Measurements from ENCODE around the gene NOLC1. TPM values are rescaled to one million over a fixed set of nuclear protein-coding genes. Genes with fewer than 3 reads are reported as not detected.

NOLC1 gene
- total RNA-seq, 1 experiment from 2014 or later: 69.9 TPM

DNA sequence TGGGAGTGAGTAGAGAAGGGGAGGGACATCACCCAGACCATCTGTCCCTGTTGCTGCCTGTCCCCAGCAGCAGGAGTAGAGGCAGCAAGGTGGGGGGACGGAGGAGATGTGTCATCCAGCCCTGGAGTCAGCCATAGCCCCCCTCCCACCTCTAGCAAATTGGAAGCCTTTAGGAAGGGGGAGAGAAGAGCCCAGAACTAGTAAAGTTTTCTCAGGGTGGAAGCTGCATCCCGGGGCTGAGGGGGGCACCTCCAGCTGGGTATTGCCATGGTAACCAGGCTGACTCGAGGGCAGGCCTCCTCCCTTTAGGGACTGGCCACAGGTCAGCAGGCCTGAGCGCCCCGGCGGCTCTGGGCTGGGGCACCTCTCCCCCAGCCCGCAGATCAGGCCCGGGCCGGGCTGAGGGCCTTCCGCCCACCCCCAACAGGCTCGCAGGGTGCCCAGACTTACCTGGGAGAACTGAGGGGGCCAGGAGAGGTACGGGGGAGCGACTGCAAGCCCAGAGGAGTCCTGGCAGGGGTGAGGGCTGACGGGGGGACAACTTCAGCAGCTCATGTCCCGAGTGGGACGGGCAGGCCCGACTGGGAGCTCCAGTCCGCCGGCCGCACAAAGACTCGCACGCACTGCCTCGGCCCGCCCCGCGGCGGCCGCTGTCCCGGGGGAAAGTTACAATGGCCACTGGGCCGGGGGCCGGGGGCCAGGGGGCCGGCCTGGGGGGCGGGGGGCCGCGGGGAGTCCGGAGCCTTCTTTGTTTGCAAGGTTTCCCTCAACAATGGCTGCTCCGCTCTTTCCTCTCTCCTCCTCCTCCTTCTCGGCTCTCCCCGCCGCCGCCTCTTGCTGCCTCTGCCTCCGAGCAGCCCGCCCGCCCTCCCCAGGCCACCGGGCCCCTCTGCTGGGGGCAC, 38.0 kb upstream of the NOLC1 start:
- Histone ChIP-seq H3K9me2 (replicated peaks; ENCODE audit: low read length) (no peaks in the 10 kb centered on the region), H3K9me3 (ENCODE audit: low read length) (no peaks in the 10 kb centered on the region), H3K9ac (ENCODE audit: low read length) (peak overlapping the region; percentile 76), H3K36me3 (ENCODE audit: low read depth, low read length) (no peaks in the 10 kb centered on the region; the same call in 1 of the 2 replicates), H3K27me3 (ENCODE audit: low read length) (no peaks in the 10 kb centered on the region), H3K4me2 (ENCODE audit: low read length) (peak overlapping the region; percentile 93), H3K4me3 (ENCODE audit: low read length) (peak overlapping the region; percentile 79), H2AFZ (ENCODE audit: low read length) (peak overlapping the region; percentile 61; the same call in 1 of the 2 replicates), H3K79me2 (ENCODE audit: low read length) (peaks cover 69% of the 10 kb centered on the region), H3K4me1 (ENCODE audit: insufficient read depth, low read length) (peaks cover 43% of the 10 kb centered on the region), H3F3A (ENCODE audit: low read length, unreplicated experiment) (no peaks in the 10 kb centered on the region), H3K27ac (ENCODE audit: low read length) (no peak overlapping the region), H4K20me1 (ENCODE audit: low read length) (peaks cover 10% of the 10 kb centered on the region)
- POLR2A ChIA-PET (ENCODE audit: unreplicated experiment): no interaction called here
- intact Hi-C loops (cut with micrococcal nuclease): loop anchor here (2.0 kb wide), 1 partner anchor 47 kb away; no protein-coding TSS in a partner anchor
- ATAC-seq (peak; percentile 12), DNase-seq (no peak)
- no peak for TF ChIP-seq EZH2 (IDR thresholded peaks at IDR 0.05; ENCODE audit: low read length, unreplicated experiment)
- TF ChIP-seq, protein P1, sequence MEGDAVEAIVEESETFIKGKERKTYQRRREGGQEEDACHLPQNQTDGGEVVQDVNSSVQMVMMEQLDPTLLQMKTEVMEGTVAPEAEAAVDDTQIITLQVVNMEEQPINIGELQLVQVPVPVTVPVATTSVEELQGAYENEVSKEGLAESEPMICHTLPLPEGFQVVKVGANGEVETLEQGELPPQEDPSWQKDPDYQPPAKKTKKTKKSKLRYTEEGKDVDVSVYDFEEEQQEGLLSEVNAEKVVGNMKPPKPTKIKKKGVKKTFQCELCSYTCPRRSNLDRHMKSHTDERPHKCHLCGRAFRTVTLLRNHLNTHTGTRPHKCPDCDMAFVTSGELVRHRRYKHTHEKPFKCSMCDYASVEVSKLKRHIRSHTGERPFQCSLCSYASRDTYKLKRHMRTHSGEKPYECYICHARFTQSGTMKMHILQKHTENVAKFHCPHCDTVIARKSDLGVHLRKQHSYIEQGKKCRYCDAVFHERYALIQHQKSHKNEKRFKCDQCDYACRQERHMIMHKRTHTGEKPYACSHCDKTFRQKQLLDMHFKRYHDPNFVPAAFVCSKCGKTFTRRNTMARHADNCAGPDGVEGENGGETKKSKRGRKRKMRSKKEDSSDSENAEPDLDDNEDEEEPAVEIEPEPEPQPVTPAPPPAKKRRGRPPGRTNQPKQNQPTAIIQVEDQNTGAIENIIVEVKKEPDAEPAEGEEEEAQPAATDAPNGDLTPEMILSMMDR (conservative IDR thresholded peaks at IDR 0.05; ENCODE audit: low read depth, low read length): no peak
- no peak for TF ChIP-seq EZH2phosphoT487 (IDR thresholded peaks at IDR 0.05; ENCODE audit: borderline replicate concordance, low read length)
- CTCF ChIA-PET: no interaction called here
- BruUV-seq (replicated peaks): no TSS peak

DNA sequence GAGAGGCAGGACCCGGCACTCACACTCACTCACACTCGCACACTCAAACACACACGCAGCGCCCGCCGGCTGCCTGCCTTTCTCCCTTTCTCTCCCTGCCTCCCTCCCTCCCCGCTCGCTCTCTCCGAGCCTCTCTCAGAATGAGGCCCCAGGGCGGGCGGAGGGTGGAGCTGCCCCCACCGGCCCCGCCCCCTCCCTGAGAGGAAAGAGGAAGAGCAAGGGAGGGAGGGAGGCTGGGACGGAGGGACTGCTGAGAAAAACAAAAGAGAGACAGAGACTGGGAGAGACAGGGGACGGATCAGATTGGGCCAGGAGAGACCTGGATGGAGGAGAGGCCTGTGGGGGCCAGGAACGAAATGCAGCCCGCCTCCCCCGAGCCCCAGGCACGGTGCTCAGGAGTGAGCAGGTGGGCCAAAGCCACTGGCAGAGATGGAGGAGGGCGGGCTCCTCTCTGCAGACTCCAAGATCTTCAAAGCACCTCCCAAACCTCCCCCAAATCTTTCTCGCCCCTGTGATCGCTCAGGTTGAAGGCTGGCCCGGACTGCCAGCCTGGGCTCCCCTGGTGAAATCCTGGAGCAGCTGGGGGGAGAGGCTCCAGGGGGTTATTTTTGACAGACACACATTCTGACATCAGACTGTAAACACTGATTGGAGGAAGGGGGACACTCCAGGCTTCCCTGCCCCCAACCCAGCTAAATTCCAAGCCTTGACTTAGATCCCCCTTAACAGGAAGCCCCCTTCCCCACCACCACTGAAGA, 37.1 kb upstream of the NOLC1 start:
- no peaks in the 10 kb centered on the region for H3K27me3 ChIP-seq (ENCODE audit: low read length)
- H2AFZ ChIP-seq (ENCODE audit: low read length): peak overlapping the region; percentile 80
- H3K4me1 ChIP-seq (ENCODE audit: insufficient read depth, low read length): peaks cover 43% of the 10 kb centered on the region
- H3K79me2 ChIP-seq (ENCODE audit: low read length): peaks cover 77% of the 10 kb centered on the region
- no peak for TF ChIP-seq EZH2 (IDR thresholded peaks at IDR 0.05; ENCODE audit: low read length, unreplicated experiment)
- no peak for TF ChIP-seq EZH2phosphoT487 (IDR thresholded peaks at IDR 0.05; ENCODE audit: borderline replicate concordance, low read length)
- TF ChIP-seq, protein P1 (conservative IDR thresholded peaks at IDR 0.05; ENCODE audit: low read depth, low read length): no peak
- H3K9me3 ChIP-seq (ENCODE audit: low read length): no peaks in the 10 kb centered on the region
- DNase-seq (peak; percentile 81), ATAC-seq (peak; percentile 72)
- CTCF ChIA-PET: interaction anchor here (0.5 kb wide), 1 partner anchor 1049 kb away, joined by 4 read pairs; no protein-coding TSS in a partner anchor
- peak overlapping the region; percentile 47; the same call in 1 of the 2 replicates for H3K9ac ChIP-seq (ENCODE audit: low read length)
- H3K4me2 ChIP-seq (ENCODE audit: low read length): peak overlapping the region; percentile 89
- peak overlapping the region; percentile 60 for H3K4me3 ChIP-seq (ENCODE audit: low read length)
- H3K9me2 ChIP-seq (replicated peaks; ENCODE audit: low read length): no peaks in the 10 kb centered on the region
- no peaks in the 10 kb centered on the region for H3F3A ChIP-seq (ENCODE audit: low read length, unreplicated experiment)
- peaks cover 10% of the 10 kb centered on the region for H4K20me1 ChIP-seq (ENCODE audit: low read length)
- no peak overlapping the region for H3K27ac ChIP-seq (ENCODE audit: low read length)
- POLR2A ChIA-PET (ENCODE audit: unreplicated experiment): no interaction called here
- BruUV-seq (replicated peaks): no TSS peak
- intact Hi-C loops (cut with micrococcal nuclease): no loop called here
- no peaks in the 10 kb centered on the region; the same call in 1 of the 2 replicates for H3K36me3 ChIP-seq (ENCODE audit: low read depth, low read length)

Measured in PC-3 (cell line).